ENCODE data around the gene TECR.
"Not testable (repeated sequence)": the region's sequence is repeated elsewhere in the genome, so short reads cannot be mapped to it uniquely, and the experiment has no call there.

TECR gene, protein sequence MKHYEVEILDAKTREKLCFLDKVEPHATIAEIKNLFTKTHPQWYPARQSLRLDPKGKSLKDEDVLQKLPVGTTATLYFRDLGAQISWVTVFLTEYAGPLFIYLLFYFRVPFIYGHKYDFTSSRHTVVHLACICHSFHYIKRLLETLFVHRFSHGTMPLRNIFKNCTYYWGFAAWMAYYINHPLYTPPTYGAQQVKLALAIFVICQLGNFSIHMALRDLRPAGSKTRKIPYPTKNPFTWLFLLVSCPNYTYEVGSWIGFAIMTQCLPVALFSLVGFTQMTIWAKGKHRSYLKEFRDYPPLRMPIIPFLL

DNA sequence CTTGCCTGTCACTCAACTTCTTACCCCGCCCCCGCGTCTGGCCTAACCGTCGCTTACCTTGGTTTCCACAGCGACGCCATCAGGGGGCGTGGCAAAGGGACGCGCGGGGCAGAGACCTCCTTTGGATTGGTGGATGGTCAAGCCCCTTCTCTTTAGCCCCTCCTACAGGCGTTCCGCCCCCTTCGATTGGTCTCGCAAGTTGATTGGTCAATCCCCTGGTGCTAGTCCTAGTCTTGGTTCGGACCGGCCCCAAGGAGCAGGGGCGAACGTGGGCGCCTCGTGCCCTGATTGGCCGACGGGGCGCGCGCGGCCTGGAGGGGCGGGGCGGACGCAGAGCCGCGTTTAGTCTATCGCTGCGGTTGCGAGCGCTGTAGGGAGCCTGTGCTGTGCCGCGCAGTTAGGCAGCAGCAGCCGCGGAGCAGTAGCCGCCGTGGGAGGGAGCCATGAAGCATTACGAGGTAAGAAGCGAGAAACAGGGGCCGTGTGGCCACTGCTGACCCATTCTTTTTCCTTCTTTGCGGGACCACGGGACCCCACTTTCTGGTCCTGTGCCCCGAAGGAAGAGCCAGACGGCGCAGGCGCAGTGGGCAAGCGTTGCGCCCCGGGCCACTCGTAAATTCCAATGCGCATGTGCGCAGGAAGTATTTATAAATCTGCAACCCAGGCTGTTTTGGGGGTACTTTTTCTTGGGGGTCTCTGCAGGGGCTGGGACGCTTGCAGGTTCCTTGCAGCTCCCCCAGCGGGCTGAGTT, at the start of gene TECR:
Gene TECR, plus strand, starts transcription at position 341 of the 751 bp plus-strand sequence. Its CDS starts 103 bp downstream, at position 444.
- peak; percentile 100 for DNase-seq (ENCODE audit: low read depth, low spot score)

DNA sequence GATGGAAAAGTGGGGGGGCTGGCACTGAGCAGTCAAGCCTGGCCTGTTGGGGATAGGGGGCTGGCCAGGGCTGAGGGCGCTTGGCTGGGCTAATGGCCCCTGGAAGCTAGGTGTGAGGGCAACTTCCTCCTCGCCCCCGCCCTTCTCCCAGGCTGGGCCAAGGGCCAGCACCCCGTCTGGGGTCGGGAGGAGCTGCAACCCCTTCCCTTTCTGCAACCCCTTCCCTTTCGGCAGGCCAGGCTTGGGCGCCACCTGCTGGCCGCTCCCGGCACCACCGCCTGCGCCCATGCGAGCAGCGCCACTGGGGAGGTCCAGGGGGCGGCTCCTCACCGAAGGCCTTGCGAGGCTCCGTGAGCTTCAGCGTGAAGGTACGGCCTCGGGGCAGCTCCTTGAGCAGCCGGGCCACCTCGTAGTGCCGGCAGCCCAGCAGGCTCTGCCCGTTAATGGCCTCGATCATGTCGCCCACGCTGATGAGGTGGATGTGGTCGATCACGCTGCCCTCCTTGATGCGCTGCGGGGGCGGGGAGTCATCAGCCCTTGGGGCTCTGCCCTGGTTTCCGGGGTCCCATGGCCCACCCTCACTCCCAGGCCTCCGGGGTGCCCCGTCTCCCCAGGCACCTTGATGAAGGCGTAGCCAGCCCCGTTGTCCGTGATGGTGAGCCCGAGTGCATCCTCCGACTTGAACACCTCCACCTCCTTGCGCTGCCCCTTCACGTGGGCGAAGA, 49.3 kb upstream of the TECR start:
- DNase-seq (ENCODE audit: low read depth, low spot score) = peak; percentile 46

DNA sequence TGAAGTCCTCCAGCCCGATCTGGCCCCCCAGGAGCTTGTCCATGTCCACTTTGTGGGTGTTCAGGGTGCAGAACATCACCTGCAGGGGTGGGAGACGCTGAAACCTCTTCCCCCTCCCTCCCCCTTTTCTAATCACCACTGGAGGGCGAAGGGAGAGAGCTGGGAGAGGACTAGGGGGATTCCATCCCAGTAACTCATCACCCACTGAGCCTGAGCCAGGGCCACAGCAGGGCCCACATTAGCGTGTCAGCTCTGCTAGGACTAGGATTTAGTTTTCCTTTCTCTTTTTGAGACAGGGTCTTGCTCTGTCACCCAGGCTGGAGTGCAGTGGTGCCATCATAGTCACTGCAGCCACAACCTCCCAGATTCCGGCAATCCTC, 48.7 kb upstream of the TECR start:
- no peak for DNase-seq (ENCODE audit: low read depth, low spot score)

DNA sequence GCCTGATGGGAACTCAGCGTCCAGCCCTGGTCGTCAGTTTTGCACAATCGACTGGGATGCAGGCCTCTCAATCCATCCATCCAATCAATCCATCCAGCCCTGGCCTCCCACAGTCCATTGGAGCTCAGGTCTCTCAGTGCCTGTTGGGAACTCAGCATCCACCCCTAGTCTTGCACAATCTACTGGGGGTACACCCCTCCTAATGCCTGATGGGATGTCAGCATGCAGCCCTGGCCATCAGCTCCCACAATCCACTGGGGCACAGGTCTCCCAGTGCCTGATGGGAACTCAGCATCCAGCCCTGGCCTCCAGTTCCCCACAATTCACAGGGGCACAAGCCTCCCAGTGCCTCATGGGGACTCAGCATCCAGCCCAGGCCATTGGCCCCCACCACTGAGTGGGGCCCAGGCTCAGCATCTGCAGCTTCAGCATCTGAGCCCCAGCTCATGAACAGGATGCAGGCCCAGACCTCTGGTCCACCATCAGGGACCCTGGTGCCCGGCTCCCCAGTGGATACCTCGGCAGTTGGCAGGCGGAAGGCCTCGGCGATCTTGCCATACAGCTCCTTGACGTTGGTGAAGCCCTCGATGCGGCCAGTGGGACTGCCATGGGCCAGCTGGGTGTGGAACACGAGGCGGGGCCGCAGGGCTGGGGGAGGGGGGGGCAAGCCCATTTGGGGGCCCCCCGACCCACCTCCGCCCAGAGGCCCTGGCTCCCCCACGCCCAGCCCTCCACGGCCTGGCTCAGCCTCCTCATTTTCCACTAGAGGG, 47.0 kb upstream of the TECR start:
- DNase-seq (ENCODE audit: low read depth, low spot score) = no peak

DNA sequence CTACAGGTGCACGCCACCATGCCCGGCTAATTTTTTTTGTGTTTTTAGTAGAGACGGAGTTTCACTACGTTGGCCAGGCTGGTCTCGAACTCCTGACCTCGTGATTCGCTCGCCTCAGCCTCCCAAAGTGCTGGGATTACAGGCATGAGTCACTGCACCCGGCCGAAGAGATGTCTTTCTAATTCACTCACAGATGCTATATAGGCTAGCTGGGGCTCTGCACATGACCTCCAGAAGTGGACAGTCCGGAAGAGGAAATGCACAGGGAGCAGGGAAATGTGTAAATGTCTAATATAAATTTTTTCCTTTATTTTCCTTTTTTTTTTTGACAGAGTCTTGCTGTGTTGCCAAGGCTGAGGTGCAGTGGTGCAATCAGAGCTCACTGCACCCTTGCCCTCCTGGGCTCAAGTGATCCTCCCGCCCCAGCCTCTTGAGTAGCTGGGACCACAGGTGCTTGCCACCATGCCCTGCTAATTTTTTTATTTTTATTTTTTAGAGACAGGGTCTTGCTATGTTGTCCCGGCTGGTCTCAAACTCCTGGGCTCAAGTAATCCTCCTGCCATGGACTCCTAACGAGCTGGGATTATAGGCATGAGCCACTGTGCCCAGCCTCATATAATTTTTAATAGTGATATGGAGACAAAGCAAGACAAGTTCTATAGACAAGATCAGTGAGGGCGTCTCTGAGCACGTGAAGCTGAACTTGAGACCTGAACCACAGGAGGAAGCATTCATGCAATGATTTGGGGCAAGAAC, 41.8 kb upstream of the TECR start:
- DNase-seq (ENCODE audit: low read depth, low spot score) = no peak

DNA sequence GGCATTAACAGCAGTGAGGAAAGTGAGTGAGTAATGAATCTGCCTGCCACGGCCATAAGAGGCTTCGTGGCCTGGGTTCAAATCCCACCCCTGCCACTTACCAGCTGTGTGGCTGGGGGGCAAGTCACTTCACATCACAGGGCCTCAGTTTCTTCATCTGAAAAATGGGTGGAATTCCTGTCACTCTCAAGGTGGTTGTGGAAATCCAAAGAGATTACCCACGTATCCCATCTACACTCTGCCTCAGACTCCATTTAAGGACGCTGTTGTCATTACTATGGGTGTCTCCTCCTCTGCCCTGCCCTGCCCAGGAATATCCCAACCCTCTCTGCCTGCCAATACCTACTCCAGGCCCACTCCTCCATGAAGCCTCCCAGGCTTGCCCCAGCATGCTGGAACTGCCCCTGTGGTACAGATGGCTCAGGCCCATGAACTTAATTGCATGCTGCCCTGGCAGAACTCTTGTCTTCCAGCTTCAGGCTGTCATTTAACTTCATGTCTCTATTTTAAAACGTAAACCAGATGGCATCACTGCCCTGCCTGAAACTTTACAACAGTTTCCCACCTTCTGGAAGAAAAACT, 36.5 kb upstream of the TECR start:
- no peak for DNase-seq (ENCODE audit: low read depth, low spot score)

DNA sequence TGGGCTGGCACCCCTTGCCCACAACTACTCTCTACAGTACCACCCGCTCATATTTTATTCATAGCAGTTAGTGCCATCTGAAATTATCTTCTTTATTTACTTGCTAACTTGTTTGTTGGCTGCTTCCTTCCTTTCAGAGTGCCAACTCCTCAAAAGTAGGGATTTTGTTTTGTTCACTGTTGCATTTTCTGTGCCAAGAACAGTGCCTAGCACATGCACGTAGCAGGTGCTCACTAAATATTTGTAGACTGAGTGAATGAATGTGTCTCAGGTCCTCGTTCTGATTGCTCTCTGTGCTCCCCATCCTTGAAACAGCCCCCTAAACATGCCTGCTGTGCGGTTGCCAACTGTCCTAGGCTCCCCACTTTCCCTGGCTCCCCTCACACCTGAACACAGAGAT, 35.0 kb upstream of the TECR start:
- DNase-seq (ENCODE audit: low read depth, low spot score) = no peak

DNA sequence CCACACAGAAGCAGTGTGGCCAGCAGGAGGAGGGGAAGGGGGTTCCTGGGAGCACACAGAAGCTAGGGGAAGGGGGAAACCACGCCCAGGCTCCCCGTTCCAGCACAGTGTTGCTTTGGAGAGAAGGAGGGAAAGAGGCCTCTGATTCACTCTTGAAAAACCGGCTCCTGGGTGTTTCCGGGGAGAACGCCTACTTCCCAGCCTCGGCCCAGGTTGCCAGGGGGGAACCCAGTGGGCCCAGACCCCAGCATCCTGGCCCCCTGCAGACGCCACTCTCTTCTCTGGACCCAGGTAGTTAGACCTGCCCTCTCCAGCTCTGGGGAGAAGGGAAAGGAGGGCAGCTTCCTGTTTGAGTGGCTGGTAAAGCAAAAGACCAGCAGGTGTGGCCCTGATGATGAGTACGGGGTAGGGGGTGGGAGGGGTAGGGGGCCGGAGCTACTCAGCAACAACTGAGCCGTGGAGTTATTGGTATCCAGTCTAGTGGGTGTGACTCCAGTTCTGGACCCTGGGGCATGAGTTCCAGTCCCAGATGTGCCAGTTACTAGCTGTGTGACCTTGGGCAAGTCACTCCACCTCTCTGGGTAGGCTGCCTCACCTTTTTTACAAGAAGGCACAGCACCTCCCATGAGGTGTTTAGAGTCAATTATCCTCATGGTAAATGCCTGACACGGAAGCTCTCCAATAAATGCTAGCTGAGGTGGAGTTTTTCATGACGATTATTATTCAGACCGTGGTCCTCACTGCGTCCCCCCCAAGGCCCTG, 34.3 kb upstream of the TECR start:
- DNase-seq (ENCODE audit: low read depth, low spot score) = no peak

DNA sequence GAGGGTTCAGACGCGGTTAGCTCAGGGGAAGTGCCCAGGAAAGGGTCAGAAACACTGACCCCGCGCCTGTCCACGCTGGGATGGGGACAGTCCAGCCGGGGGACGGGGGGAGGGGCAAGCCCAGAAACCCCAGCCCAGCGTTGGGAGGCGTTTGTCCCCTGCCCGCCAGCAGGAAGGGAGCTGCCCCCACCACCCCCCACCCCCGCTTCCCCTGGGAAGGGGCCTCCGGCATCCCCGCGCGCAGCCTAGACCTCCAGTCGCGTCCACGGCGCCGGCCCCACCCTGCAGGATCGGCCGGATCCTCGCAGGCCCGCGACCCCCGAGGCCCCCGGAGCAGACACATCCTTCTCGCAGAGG, 33.7 kb upstream of the TECR start:
- no peak for DNase-seq (ENCODE audit: low read depth, low spot score)

DNA sequence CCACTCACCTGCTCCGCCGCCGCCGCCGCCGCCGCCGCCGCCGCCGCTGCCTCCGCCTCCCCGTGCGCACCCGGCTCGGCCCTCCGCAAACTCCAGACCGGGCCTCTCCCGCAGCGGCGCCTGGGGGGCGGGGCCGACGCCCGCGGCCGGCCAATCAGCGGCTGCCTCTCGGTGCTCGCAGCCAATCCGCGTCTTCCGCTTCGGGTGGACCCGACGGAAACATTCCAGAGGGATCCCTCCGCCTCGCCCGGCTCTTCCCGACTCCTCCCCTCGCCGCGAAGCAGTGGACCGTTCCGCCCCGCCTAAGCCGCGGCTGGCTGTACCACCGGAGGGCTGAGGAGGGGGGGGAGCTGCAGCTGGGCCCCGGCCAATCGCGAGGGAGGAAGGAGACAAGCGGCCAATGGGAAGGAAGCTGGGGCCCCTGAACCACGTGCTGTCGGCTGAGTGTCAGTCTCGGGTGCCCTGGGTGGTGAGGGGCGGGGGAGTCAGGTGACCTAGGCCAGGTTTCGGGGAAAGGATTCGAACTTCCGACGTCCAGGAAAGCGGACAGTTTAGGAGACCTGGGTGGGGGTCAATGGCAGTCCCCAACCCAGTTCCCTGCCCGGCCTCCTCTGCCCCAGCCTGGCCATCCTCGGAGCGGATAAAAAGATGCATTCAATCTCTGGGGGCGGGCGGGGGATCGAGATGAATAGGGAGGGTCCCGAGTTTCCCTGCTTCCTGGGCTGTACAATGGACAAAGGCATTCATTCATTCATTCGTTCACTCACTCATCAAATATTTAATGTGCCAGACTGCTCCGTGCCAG, 33.2 kb upstream of the TECR start, which contains the start of gene GIPC1:
Gene GIPC1, minus strand, starts transcription at position 99 of the 805 bp plus-strand sequence. CDS start 13,151 bp downstream, outside the sequence.
- DNase-seq (ENCODE audit: low read depth, low spot score) = peak; percentile 52

DNA sequence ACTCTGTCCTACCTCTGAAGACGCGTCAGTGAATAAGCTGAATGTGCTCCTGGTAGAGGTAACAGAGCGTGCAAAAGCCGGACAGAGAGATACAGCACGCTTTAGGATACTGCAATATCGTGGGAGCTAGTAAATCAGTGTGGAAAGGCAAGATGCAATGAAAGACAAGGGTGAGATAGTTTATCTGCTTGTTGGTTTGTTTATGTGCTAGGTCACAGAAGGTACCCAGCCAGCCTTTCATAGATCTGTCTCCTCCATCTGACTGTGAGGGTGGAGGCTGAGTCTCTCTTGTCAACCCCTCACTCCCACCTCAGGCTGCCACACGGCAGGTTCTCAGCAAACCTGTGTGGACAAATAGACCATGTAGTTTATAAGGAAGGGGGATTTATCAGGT, 32.6 kb upstream of the TECR start:
- DNase-seq (ENCODE audit: low read depth, low spot score) = no peak

DNA sequence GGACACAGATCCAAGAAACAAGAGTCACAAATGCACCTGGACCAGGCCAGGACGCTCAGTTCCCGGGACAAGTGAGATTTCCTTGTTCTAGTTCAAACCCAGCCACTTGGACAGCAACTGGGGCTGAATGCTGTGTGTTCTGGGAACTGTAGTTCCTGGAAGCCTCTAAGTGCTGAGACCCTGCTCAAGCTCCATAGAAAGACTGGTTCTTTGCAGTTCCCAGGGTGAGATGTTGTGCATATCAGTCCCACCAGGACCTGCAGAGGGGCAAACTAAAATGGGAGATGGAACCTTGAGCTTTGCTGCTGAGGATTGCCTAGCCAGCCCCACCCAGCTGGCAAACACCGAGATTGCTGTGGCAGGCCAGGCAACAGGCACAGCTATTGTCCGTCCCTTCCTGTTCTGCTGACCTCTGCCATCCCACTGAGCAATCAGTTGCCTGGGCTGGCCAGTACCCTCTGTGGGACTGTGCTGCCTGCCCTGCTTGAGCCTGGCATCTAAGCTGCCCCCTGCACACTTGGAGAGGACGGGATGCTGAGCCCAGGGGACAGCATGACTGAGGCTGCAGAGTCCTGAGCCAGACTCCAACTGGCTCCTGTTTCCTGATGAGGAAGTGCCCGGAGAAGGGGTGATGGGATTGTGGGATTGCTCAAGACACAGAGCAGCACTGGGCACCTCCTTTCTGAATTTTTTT, 32.0 kb upstream of the TECR start:
- no peak for DNase-seq (ENCODE audit: low read depth, low spot score)

DNA sequence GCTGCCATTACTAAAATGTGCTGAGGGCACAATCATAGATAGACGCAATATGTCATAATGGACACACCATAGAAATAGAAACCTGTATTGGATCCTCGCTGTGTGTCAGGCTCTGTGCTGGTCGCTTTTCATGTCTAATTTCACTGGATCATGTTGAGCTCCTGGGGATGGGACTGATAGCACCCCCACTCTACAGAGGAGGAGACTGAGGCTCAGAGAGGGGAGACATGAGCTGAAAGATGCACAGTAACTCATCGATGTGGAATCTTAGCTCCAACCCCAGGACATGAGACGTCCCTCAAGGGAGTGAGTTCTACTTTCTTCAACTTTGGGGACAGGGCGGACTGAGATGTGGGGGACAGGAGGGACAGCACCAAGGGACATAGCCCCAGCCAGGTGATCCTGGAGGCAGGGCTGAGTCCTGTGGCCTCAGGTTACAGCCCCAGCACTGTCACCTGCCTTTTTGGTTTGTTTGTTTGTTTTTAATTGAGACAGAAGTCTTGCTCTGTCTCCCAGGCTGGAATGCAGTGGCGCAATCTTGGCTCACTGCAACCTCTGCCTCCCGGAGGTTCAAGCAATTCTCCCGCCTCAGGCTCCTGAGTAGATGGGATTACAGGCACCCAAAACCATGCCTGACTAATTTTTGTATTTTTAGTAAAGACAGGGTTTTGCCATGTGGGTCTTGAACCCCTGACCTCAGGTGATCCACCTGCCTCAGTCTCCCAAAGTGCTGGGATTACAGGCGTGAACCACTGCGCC, 26.9 kb upstream of the TECR start:
- no peak for DNase-seq (ENCODE audit: low read depth, low spot score)

DNA sequence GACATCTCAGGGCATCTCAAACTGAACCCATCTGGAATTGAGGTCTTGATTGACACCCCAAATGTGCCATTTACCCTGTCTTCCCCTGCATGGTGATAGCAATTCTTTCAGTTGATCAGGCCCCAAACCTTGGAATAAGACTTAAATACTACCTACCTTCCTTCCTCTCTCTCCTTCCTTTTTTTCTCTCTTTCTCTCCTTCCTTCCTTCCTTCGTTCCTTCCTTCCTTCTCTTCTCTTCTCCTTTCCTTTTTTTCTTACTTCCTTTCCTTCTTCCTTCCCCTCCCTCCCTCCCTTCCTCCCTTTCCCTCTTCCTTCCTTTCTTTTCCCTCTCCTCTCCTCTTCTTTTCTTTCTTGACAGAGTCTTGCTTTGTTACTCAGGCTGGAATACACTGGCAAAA, 26.1 kb upstream of the TECR start:
- DNase-seq (ENCODE audit: low read depth, low spot score) = no peak

DNA sequence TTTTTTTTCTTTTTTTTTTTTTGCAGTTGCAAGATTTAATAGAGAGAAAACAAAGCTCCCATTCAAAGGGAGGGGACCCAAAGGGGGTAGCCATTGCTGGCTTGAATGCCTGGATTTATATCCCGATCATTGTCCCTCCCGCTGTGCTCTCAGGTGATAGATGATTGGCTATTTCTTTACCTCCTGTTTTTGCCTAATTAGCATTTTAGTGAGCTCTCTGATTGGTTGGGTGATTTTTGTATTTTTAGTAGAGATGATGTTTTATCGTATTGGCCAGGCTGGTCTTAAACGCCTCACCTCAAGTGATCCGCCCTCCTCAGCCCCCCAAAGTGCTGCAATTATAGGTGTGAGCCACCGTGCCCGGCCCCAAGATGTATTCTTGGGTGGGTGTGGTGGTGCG, 24.8 kb upstream of the TECR start:
- DNase-seq (ENCODE audit: low read depth, low spot score) = not testable (repeated sequence)

DNA sequence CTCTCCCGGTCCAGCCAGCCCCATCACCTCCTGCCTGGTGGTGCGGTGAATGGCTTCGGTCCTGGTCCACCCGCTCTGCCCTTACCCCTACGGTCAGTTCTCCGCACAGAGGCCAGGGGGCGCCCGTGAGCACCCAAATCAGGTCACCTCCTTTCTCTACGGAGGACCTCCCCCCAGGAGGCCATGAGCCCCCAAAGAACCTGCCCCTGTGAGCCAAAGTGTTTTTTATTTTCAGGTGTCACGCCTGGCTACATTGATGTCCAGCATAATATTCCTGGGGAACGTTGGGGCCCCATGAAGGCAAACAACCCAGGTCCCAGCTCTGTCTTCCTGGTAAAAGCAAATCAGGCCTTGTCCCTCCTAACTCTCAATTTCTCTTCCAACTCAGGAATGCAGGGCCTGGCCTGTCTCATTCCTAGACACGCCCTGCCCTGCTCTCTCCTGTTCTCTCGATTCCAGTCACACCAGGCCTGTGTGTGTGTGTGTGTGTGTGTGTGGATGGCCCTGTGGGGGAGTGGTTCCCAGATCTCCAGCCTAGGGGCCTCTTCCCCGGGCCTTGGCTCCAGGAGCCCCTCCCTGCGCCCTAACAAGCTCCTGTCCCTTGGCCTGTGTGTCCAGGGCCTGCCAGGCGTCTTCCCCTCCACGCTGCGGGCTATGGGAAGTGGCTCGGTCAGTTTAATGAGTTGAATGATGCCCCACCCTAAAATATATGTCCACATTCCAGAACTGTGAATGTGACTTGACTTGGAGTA, 23.7 kb upstream of the TECR start:
- DNase-seq (ENCODE audit: low read depth, low spot score) = peak; percentile 47

Data from activated naive CD8-positive, alpha-beta T cell treated with anti-CD3 and anti-CD28 coated beads, Interleukin-2, amount 50 U/mL, for 16 hours (primary cell).